HepG2 (cell line): Measurements from ENCODE around the gene TRERF1. TPM values are rescaled to one million over a fixed set of nuclear protein-coding genes. Genes with fewer than 3 reads are reported as not detected.

Experiments
- ATF7 ChIP-seq, 2 experiments: fragments of 450-650 bp in 1 of 2; sonication (generic) in 1 of 2; formaldehyde crosslinking in 1 of 2; IDR thresholded peaks; 2 replicates each; pipeline versions ENCODE4 v1.4.0 to v1.6.1; 2016 to 2020; ENCODE audit warnings: antibody characterized with exemption in 1 of 2, mild to moderate bottlenecking in 1 of 2, missing genetic modification reagents in 1 of 2
- CC2D1A ChIP-seq: sonication (generic); formaldehyde crosslinking; IDR thresholded peaks from 2 replicates; pipeline ENCODE4 v1.8.1; 2023; ENCODE audit warnings: mild to moderate bottlenecking, missing genetic modification reagents
- CENPX ChIP-seq: sonication (generic); formaldehyde crosslinking; IDR thresholded peaks from 2 replicates; pipeline ENCODE4 v1.9.0; 2021; ENCODE audit warnings: mild to moderate bottlenecking, missing genetic modification reagents, moderate library complexity
- GTF3A ChIP-seq: sonication (generic); formaldehyde crosslinking; conservative IDR thresholded peaks from 2 replicates; pipeline ENCODE4 v1.4.0; 2020; ENCODE audit warnings: mild to moderate bottlenecking, missing genetic modification reagents
- HES4 ChIP-seq: sonication (generic); formaldehyde crosslinking; IDR thresholded peaks from 2 replicates; pipeline ENCODE4 v1.9.0; 2021; ENCODE audit warnings: mild to moderate bottlenecking, missing genetic modification reagents, borderline replicate concordance
- HNRNPH1 ChIP-seq: fragments of 200-400 bp; formaldehyde crosslinking; optimal IDR thresholded peaks from 2 replicates; pipeline ENCODE3; 2017; ENCODE audit warnings: mild to moderate bottlenecking, low read depth, low read length
- MLXIP ChIP-seq: sonication (generic); formaldehyde crosslinking; IDR thresholded peaks from 2 replicates; pipeline ENCODE4 v1.9.0; 2021; ENCODE audit warnings: missing genetic modification reagents, borderline replicate concordance
- MYC ChIP-seq: sonication (generic); formaldehyde crosslinking; IDR thresholded peaks from 2 replicates; pipeline ENCODE4 v1.9.0; 2021; ENCODE audit warnings: missing genetic modification reagents, borderline replicate concordance
- NFE2L1 ChIP-seq: sonication (generic); formaldehyde crosslinking; IDR thresholded peaks from 2 replicates; pipeline ENCODE4 v1.4.0; 2020; ENCODE audit warnings: missing genetic modification reagents, mild to moderate bottlenecking, borderline replicate concordance
- RNF2 ChIP-seq: fragments of 450-650 bp; conservative IDR thresholded peaks from 2 replicates; pipeline ENCODE4 v1.6.1; 2016; ENCODE audit warnings: low read depth
- ZKSCAN8 ChIP-seq: IDR thresholded peaks from 2 replicates; pipeline ENCODE4 v1.6.1; 2016; ENCODE audit warnings: borderline replicate concordance, missing genetic modification reagents, missing compliant biosample characterization
- ZNF329 ChIP-seq: sonication (generic); formaldehyde crosslinking; IDR thresholded peaks from 2 replicates; pipeline ENCODE4 v1.9.0; 2021; ENCODE audit warnings: low read depth, mild to moderate bottlenecking, missing genetic modification reagents
- ZNF468 ChIP-seq: sonication (generic); formaldehyde crosslinking; IDR thresholded peaks from 2 replicates; pipeline ENCODE4 v1.8.0; 2022; ENCODE audit warnings: mild to moderate bottlenecking, moderate library complexity, missing genetic modification reagents
- ZNF510 ChIP-seq: sonication (generic); formaldehyde crosslinking; IDR thresholded peaks from 2 replicates; pipeline ENCODE4 v1.4.0; 2020; ENCODE audit warnings: low read depth, mild to moderate bottlenecking, missing genetic modification reagents
- ZNF580 ChIP-seq: IDR thresholded peaks from 2 replicates; pipeline ENCODE4 v1.6.1; 2016; ENCODE audit warnings: low read depth, borderline replicate concordance
- ZNF629 ChIP-seq: sonication (generic); formaldehyde crosslinking; conservative IDR thresholded peaks from 2 replicates; pipeline ENCODE4 v1.5.0; 2020; ENCODE audit warnings: missing genetic modification reagents
- ZNF674 ChIP-seq: sonication (generic); formaldehyde crosslinking; IDR thresholded peaks from 2 replicates; pipeline ENCODE4 v1.5.0; 2020; ENCODE audit warnings: low read depth, mild to moderate bottlenecking, missing genetic modification reagents
- ZNF746 ChIP-seq: sonication (generic); formaldehyde crosslinking; IDR thresholded peaks from 2 replicates; pipeline ENCODE4 v1.8.0; 2022; ENCODE audit warnings: mild to moderate bottlenecking, missing genetic modification reagents
- ZNF749 ChIP-seq: sonication (generic); formaldehyde crosslinking; IDR thresholded peaks from 2 replicates; pipeline ENCODE4 v1.8.0; 2022; ENCODE audit warnings: mild to moderate bottlenecking, missing genetic modification reagents, moderate library complexity, borderline replicate concordance
- ZNF775 ChIP-seq: sonication (generic); formaldehyde crosslinking; IDR thresholded peaks from 2 replicates; pipeline ENCODE4 v1.4.0; 2020; ENCODE audit warnings: missing genetic modification reagents, mild to moderate bottlenecking, moderate library complexity, borderline replicate concordance
- ZNF776 ChIP-seq: sonication (generic); formaldehyde crosslinking; IDR thresholded peaks from 2 replicates; pipeline ENCODE4 v1.4.0; 2020; ENCODE audit warnings: mild to moderate bottlenecking, missing genetic modification reagents
- polyA plus RNA-seq, 8 experiments: library from polyadenylated mRNA; depleted of rRNA in 3 of 8; stranded (reverse) in 7 of 8; unstranded in 1 of 8; fragments of >200 nt; fragmentation: Illumina TruSeq in 4 of 8; extraction: Trizol in 4 of 8; gene quantifications; 2 replicates each; pipeline versions ENCODE4 v1.2.1 to v1.2.3, GENCODE V29; 2011 to 2016; ENCODE audit warnings: low read depth in 4 of 8, missing spikeins in 1 of 8, mixed read lengths in 1 of 8; ENCODE audit not compliant: insufficient read depth in 1 of 8
- total RNA-seq, 5 experiments: library from RNA; depleted of rRNA; stranded (reverse); fragments of >200 nt; fragmentation: Illumina TruSeq; extraction: Trizol; gene quantifications; 2 replicates each; pipeline ENCODE4 v1.2.3, GENCODE V29; 2016; ENCODE audit warnings: low read depth in 1 of 5
- TF ChIP-seq, protein P1 (sequence below): sonication (generic); formaldehyde crosslinking; IDR thresholded peaks from 2 replicates; pipeline ENCODE4 v1.5.1; 2020; ENCODE audit warnings: missing genetic modification reagents, mild to moderate bottlenecking, borderline replicate concordance

TRERF1 gene
- total and polyA plus RNA-seq, 2 of the 13 experiments (the other 11 are each of a cell fraction or from before 2014, with no cell fraction given): 0.02 TPM; not detected in 1

DNA sequence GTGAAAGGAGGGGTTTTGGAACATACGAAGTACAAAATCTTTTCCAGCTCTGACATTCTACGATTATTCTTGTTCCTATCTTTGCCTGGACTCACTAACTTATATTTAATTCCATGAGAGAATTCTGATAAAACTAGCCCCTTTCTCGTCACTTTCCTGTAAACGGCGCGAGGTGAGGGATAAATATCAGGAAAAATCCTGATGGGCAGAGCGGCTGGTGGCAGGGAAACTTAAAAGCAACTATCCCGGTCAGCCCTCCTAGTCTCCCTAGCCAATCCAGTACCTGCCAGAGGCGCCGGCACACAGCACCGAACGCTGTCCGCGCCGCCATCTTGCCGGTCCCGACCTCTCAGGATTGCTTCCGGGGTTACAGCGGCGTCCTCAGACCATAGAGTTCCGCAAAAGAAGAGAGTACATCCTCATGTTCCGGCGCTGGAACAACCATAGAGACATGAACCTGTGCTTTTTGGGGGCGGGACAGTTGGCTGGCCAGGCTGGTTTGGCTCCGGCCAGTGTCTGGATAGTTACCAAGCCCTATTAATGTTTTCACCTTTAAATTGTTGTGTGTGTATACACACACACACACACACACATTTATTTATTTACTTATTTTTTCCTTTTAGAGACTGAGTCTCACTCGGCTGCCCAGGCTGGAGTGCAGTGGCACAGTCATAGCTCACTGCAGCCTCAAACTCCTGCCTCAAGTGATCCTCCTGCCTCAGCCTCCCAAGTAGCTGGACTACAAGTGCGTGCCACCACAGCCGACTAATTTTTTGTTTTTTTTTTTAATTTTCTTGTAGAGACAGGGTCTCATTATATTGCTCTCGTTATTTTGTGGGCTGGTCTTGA lies 234.0 kb downstream of the TRERF1 start, which contains the start of gene MRPS10 (continued):
- TF ChIP-seq ZNF580 (no peak; the same call in 1 of the 2 replicates), MLXIP (CRISPR knock-in tag) (no peak), GTF3A (CRISPR knock-in tag) (no peak), ZNF329 (CRISPR knock-in tag) (no peak), ZNF674 (CRISPR knock-in tag) (no peak), HNRNPH1 (no peak), ZNF468 (no peak), ATF7 (IDR thresholded peaks at IDR 0.05) (no peak), ATF7 (CRISPR knock-in tag; IDR thresholded peaks at IDR 0.05) (no peak), CC2D1A (CRISPR knock-in tag) (no peak), NFE2L1 (CRISPR knock-in tag) (no peak), ZKSCAN8 (CRISPR knock-in tag) (peak; percentile 79; the same call in 1 of the 2 replicates), CENPX (no peak), ZNF775 (CRISPR knock-in tag) (no peak), ZNF510 (CRISPR knock-in tag) (no peak; the same call in 1 of the 2 replicates), MYC (peak; percentile 78; the same call in 1 of the 2 replicates), RNF2 (no peak), ZNF746 (CRISPR knock-in tag) (no peak), ZNF776 (CRISPR knock-in tag) (no peak), HES4 (CRISPR knock-in tag) (no peak), ZNF629 (CRISPR knock-in tag) (no peak), ZNF749 (CRISPR knock-in tag) (no peak)
- TF ChIP-seq, protein P1, sequence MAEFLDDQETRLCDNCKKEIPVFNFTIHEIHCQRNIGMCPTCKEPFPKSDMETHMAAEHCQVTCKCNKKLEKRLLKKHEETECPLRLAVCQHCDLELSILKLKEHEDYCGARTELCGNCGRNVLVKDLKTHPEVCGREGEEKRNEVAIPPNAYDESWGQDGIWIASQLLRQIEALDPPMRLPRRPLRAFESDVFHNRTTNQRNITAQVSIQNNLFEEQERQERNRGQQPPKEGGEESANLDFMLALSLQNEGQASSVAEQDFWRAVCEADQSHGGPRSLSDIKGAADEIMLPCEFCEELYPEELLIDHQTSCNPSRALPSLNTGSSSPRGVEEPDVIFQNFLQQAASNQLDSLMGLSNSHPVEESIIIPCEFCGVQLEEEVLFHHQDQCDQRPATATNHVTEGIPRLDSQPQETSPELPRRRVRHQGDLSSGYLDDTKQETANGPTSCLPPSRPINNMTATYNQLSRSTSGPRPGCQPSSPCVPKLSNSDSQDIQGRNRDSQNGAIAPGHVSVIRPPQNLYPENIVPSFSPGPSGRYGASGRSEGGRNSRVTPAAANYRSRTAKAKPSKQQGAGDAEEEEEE: no peak
